GM21717 (cell line): ENCODE measurements around the gene CTXN1.
"Not testable (repeated sequence)": the region's sequence is repeated elsewhere in the genome, so short reads cannot be mapped to it uniquely, and the experiment has no call there.

Experiments used
- ATAC-seq: cut with Tn5 transposase; IDR thresholded peaks from one replicate; pipeline ENCODE4 v1.9.1; 2021; ENCODE audit warnings: mild to moderate bottlenecking, moderate library complexity; ENCODE audit not compliant: unreplicated experiment

CTXN1 gene

GRCh38 chr19:7926727-7927604, 1.0 kb upstream of the CTXN1 start:
- ATAC-seq, result no peak

GRCh38 chr19:7925171-7925851, 624 bp downstream of the CTXN1 start:
- no peak for ATAC-seq

GRCh38 chr19:7924651-7925170, 1.2 kb downstream of the CTXN1 start:
- ATAC-seq, result no peak

- ATAC-seq, result no peak
Measured at GRCh38 chr19:7924241-7924640, 1.7 kb downstream of the CTXN1 start.

- ATAC-seq, result no peak
Measured at GRCh38 chr19:7923295-7924191, 2.4 kb downstream of the CTXN1 start.

GRCh38 chr19:7922836-7923195, 3.1 kb downstream of the CTXN1 start:
- ATAC-seq, result no peak

GRCh38 chr19:7921967-7922835, 3.7 kb downstream of the CTXN1 start:
- ATAC-seq, result no peak

- no peak for ATAC-seq
Measured at GRCh38 chr19:7921302-7921966, 4.5 kb downstream of the CTXN1 start.

- ATAC-seq, result peak; percentile 20
Measured at GRCh38 chr19:7920519-7921301, 5.2 kb downstream of the CTXN1 start.

GRCh38 chr19:7919610-7920518, 6.1 kb downstream of the CTXN1 start, which contains the start of gene SNAPC2:
TSS of gene SNAPC2 (plus strand) at chr19:7920338. CDS start at chr19:7920367, 29 bp downstream.
- peak; percentile 42 for ATAC-seq

GRCh38 chr19:7918615-7919421, 7.1 kb downstream of the CTXN1 start:
- ATAC-seq, result no peak

- not testable (repeated sequence) for ATAC-seq
Measured at GRCh38 chr19:7918062-7918614, 7.8 kb downstream of the CTXN1 start.

- ATAC-seq, result no peak
Measured at GRCh38 chr19:7917267-7918061, 8.5 kb downstream of the CTXN1 start.

GRCh38 chr19:7916955-7917266, 9.0 kb downstream of the CTXN1 start:
- ATAC-seq, result no peak

- ATAC-seq, result no peak
Measured at GRCh38 chr19:7916103-7916954, 9.6 kb downstream of the CTXN1 start.
